ENCODE measurements around the gene GALK2. TPM values are rescaled to one million over a fixed set of nuclear protein-coding genes. Genes with fewer than 3 reads are reported as not detected.

Gene GALK2
- total and polyA plus RNA-seq, 2 of the 4 experiments (the other 2 are of a cell fraction), result 27.0 to 63.6 TPM

GRCh38 chr15:49330166-49330565, 160.1 kb downstream of the GALK2 start:
- H4K8ac ChIP-seq (ENCODE audit: low read depth in 2 of 2, low read length in 2 of 2), result no peak overlapping the region
- no peak overlapping the region for H3K27ac ChIP-seq (ENCODE audit: insufficient read depth, low read length)
- no peak overlapping the region for H2AK9ac ChIP-seq (replicated peaks; ENCODE audit: low read depth, low read length, poor library complexity)
- H2AFZ ChIP-seq (replicated peaks; ENCODE audit: low read length, poor library complexity), result no peak overlapping the region
- CTCF ChIA-PET, result interaction anchor here (0.5 kb wide), 1 partner anchor 174 kb away, joined by 3 read pairs; no protein-coding TSS in a partner anchor
- BruUV-seq (replicated peaks), result no TSS peak
- no peaks in the 10 kb centered on the region for H3K27me3 ChIP-seq (ENCODE audit: control insufficient read depth, insufficient read depth, low read length)
- no peak overlapping the region for H3K23ac ChIP-seq (ENCODE audit: low read depth, low read length)
- H4K5ac ChIP-seq (ENCODE audit: low read depth, low read length), result no peak overlapping the region
- no peak overlapping the region for H3K9ac ChIP-seq (ENCODE audit: low read depth, low read length)
- in situ Hi-C loops (cut with MboI; ENCODE audit: low sequenced_read_pairs), result no loop called here
- no peak overlapping the region for H3K56ac ChIP-seq (ENCODE audit: extremely low read depth, insufficient read depth, low read length)
- H3K79me1 ChIP-seq (ENCODE audit: low read depth in 1 of 2, low read length in 2 of 2), result no peaks in the 10 kb centered on the region
- H3K18ac ChIP-seq (ENCODE audit: low read depth, low read length), result no peak overlapping the region
- no peak overlapping the region for H3K14ac ChIP-seq (replicated peaks; ENCODE audit: low read depth, low read length)
- no peak overlapping the region for H3K4me2 ChIP-seq (ENCODE audit: low read depth, low read length)
- H2BK20ac ChIP-seq (ENCODE audit: low read depth, low read length), result no peak overlapping the region
- dilution Hi-C loops (cut with HindIII; ENCODE audit: low sequenced_read_pairs, unreplicated experiment), result no loop called here
- peaks cover 5% of the 10 kb centered on the region for H3K36me3 ChIP-seq (ENCODE audit: control insufficient read depth, insufficient read depth, low read length)
- DNase-seq (peak; percentile 31), ATAC-seq (ENCODE audit: low read depth) (no peak)
- intact Hi-C loops (cut with micrococcal nuclease), result no loop called here
- H4K91ac ChIP-seq (ENCODE audit: insufficient read depth, low read depth, low read length), result no peak overlapping the region
- peaks cover 9% of the 10 kb centered on the region for H3K9me1 ChIP-seq (ENCODE audit: insufficient read depth, low read length)
- H3K4ac ChIP-seq (ENCODE audit: low read depth, low read length), result no peak overlapping the region
- no peaks in the 10 kb centered on the region for H3K4me1 ChIP-seq (ENCODE audit: control insufficient read depth, insufficient read depth, low read length)
- TF ChIP-seq CEBPB (IDR thresholded peaks at IDR 0.05; ENCODE audit: low read depth, low read length), result no peak
- no peak for TF ChIP-seq RFX5 (IDR thresholded peaks at IDR 0.05; ENCODE audit: low read depth, low read length)
- TF ChIP-seq CHD1 (IDR thresholded peaks at IDR 0.05; ENCODE audit: low read depth, low read length), result no peak
- no peak for TF ChIP-seq ELK1 (IDR thresholded peaks at IDR 0.05; ENCODE audit: borderline replicate concordance, low read depth, low read length)
- TF ChIP-seq CTCF (conservative IDR thresholded peaks at IDR 0.05; ENCODE audit: low read depth, low read length), result no peak
- TF ChIP-seq MXI1 (IDR thresholded peaks at IDR 0.05; ENCODE audit: borderline replicate concordance, low read depth, low read length), result no peak
- no peak for TF ChIP-seq MAFK (IDR thresholded peaks at IDR 0.05; ENCODE audit: low read depth, low read length)
- no peak for TF ChIP-seq USF2 (IDR thresholded peaks at IDR 0.05; ENCODE audit: low read depth, low read length)
- TF ChIP-seq NFE2L2 (IDR thresholded peaks at IDR 0.05; ENCODE audit: low read depth, low read length), result no peak
- TF ChIP-seq RAD21 (IDR thresholded peaks at IDR 0.05; ENCODE audit: low read length), result no peak
- no peak for TF ChIP-seq FOS (IDR thresholded peaks at IDR 0.05; ENCODE audit: low read depth, low read length)
- TF ChIP-seq BHLHE40 (IDR thresholded peaks at IDR 0.05; ENCODE audit: low read depth, low read length), result no peak
- TF ChIP-seq MAZ (IDR thresholded peaks at IDR 0.05; ENCODE audit: borderline replicate concordance, low read depth, low read length), result no peak
- TF ChIP-seq RCOR1 (IDR thresholded peaks at IDR 0.05; ENCODE audit: insufficient replicate concordance, low read length), result no peak
- TF ChIP-seq POLR2A (IDR thresholded peaks at IDR 0.05; ENCODE audit: low read depth, low read length), result no peak
- no peak for TF ChIP-seq SMC3 (IDR thresholded peaks at IDR 0.05; ENCODE audit: low read depth, low read length)
- no peaks in the 10 kb centered on the region for H3K9me3 ChIP-seq (ENCODE audit: control insufficient read depth, insufficient read depth, low read length)
- H2AK5ac ChIP-seq (ENCODE audit: low read depth, low read length), result no peak overlapping the region
- H4K20me1 ChIP-seq (ENCODE audit: insufficient read depth, low read length), result no peaks in the 10 kb centered on the region
- POLR2A ChIA-PET (ENCODE audit: unreplicated experiment), result no interaction called here
- no peak overlapping the region for H2BK120ac ChIP-seq (ENCODE audit: low read depth, low read length)
- no peak overlapping the region for H3K4me3 ChIP-seq (ENCODE audit: insufficient read depth, low read depth, low read length)
- H2BK15ac ChIP-seq (ENCODE audit: low read depth, low read length), result no peak overlapping the region
- H2BK5ac ChIP-seq (ENCODE audit: low read depth, low read length, poor library complexity, severe bottlenecking), result no peak overlapping the region
